ENCODE results near the gene ANKRD23. TPM values are rescaled to one million over a fixed set of nuclear protein-coding genes. Genes with fewer than 3 reads are reported as not detected.

The ANKRD23 gene
- total and polyA plus RNA-seq, 2 of the 13 experiments (the other 11 are each of a cell fraction or from before 2014, with no cell fraction given) = 1.5 to 1.6 TPM

GRCh38 chr2:96819128-96819875 is 24.5 kb downstream of the ANKRD23 start (continued):
- TF ChIP-seq ZIK1 (CRISPR knock-in tag; IDR thresholded peaks at IDR 0.05; ENCODE audit: borderline replicate concordance, low read depth) = no peak; the same call in 1 of the 2 replicates
- TF ChIP-seq ZNF354B (CRISPR knock-in tag; IDR thresholded peaks at IDR 0.05) = no peak
- TF ChIP-seq IKZF5 (CRISPR knock-in tag; IDR thresholded peaks at IDR 0.05) = peak; percentile 98
- TF ChIP-seq GABPA (IDR thresholded peaks at IDR 0.05; ENCODE audit: low read depth, low read length) = no peak
- peak; percentile 49; the same call in 1 of the 2 replicates for TF ChIP-seq GABPA (CRISPR knock-in tag; IDR thresholded peaks at IDR 0.05; ENCODE audit: low read depth)
- peak; percentile 92; the same call in 1 of the 2 replicates for TF ChIP-seq RNF219 (CRISPR knock-in tag; IDR thresholded peaks at IDR 0.05)
- no peak for TF ChIP-seq JARID2 (CRISPR knock-in tag; IDR thresholded peaks at IDR 0.05; ENCODE audit: insufficient replicate concordance)
- no peak for TF ChIP-seq NCOA5 (CRISPR knock-in tag; IDR thresholded peaks at IDR 0.05)
- TF ChIP-seq TCF7L2 (IDR thresholded peaks at IDR 0.05; ENCODE audit: low read depth, low read length) = no peak
- peak; percentile 72 for TF ChIP-seq ZNF781 (CRISPR knock-in tag; IDR thresholded peaks at IDR 0.05; ENCODE audit: borderline replicate concordance, not compliant biosample characterization)
- TF ChIP-seq XBP1 (CRISPR knock-in tag; IDR thresholded peaks at IDR 0.05) = no peak
- peak; percentile 99 for TF ChIP-seq MYPOP (CRISPR knock-in tag; IDR thresholded peaks at IDR 0.05)
- peak; percentile 91; the same call in 1 of the 2 replicates for TF ChIP-seq ZSCAN29 (CRISPR knock-in tag; conservative IDR thresholded peaks at IDR 0.05)
- TF ChIP-seq ZNF296 (CRISPR knock-in tag; conservative IDR thresholded peaks at IDR 0.05) = no peak; the same call in 1 of the 2 replicates
- TF ChIP-seq MATR3 (CRISPR knock-in tag; IDR thresholded peaks at IDR 0.05) = no peak
- no peak for TF ChIP-seq TEF (CRISPR knock-in tag; IDR thresholded peaks at IDR 0.05)
- peak; percentile 94 for TF ChIP-seq SMAD3 (CRISPR knock-in tag; IDR thresholded peaks at IDR 0.05)
- 0 out of 2 replicates have a peak, but pooled peaks have one; percentile 64 for TF ChIP-seq ZNF260 (CRISPR knock-in tag; IDR thresholded peaks at IDR 0.05; ENCODE audit: borderline replicate concordance, low read depth)
- TF ChIP-seq THAP11 (CRISPR knock-in tag; IDR thresholded peaks at IDR 0.05) = peak; percentile 81
- TF ChIP-seq ZMAT3 (CRISPR knock-in tag; conservative IDR thresholded peaks at IDR 0.05) = peak; percentile 95
- TF ChIP-seq ZFP90 (CRISPR knock-in tag; IDR thresholded peaks at IDR 0.05; ENCODE audit: borderline replicate concordance) = peak; percentile 96

Measured in HepG2 (cell line).